ENCODE results near the gene ACSL4. TPM values are rescaled to one million over a fixed set of nuclear protein-coding genes. Genes with fewer than 3 reads are reported as not detected.
"Not testable (repeated sequence)": the region's sequence is repeated elsewhere in the genome, so short reads cannot be mapped to it uniquely, and the experiment has no call there.

Gene ACSL4
- polyA plus RNA-seq, 3 donors = 56.4 to 73.2 (median 67.2) TPM

DNA sequence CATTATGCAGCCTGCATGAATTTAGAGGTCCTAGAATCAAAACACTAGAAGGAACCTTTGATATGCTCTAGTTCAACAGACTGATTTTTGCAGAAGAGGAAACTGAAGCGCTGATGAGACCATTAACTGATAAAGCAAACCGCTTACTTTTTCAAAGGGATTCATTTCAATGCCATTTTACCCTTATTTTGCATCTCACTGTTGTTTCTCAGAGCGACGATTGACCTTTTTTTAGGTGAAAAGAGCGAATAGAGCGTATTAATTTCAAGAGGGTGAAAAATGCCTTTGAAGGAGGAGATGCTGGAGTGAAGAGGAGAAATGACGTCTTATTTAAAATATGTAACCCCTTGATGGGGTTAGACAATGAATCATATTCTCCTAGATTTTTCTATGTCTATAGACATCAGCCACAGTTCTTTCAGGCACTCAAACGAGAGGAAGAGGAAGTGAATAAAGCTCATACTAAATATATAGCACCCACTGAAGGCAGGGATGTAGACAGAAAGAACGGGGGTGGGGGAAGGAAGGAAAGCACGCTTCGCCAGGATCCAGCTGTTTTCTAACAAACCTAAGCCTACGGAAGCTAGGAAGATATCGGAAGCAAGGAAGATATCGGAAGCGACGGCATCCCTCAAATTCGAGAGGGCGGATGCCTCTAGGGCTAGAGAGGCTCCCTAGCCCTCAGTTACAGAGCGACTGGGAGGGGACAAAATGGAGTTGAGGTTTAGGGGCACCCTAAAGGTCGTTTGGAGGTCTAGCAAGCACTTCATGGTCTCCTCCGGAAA, 848 bp downstream of the ACSL4 start:
- DNase-seq (ENCODE audit: low read depth in 3 of 3, low spot score in 2 of 3) = no peak

DNA sequence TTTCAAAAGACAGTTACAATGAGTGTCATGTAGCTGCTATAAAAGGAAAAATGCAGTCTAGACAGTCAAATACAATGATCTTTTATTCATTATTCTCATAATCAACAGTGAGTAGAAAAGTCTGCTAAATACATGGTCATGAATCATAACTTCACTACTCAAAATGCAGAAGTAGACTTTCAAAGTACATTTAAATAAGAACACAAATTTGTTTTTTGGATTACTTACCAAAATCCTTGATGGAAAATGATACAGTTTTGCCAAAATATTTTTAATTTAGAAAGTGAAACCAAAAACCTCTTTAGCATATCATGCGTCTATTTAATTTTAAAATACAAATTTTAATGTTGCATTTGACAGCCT, 4.9 kb downstream of the ACSL4 start:
- DNase-seq (ENCODE audit: low read depth in 3 of 3, low spot score in 2 of 3) = no peak

- not testable (repeated sequence) for DNase-seq (ENCODE audit: low read depth in 3 of 3, low spot score in 2 of 3)
Measured at GRCh38 chrX:109724971-109725370, 8.1 kb downstream of the ACSL4 start.

GRCh38 chrX:109720947-109721346, 12.1 kb downstream of the ACSL4 start:
- DNase-seq (ENCODE audit: low read depth in 3 of 3, low spot score in 2 of 3) = no peak

DNA sequence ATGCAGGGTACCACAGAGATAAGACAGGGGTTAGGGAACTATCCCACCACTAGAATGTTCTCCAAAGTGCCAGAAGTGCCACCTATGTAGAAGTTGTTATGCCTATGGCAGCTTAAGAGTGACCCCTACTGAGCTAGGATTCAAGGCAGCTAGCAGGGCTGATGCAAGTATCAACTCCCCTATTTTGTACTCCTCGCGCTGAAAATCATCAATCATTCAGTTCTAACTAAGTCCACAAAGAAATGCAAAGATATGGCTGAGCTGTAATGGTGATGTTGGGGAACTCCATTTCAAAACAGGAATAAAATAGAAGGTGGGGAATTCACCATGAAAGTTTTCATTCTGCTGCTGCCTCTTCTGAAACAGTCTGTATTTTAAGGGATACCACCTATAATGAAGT, 13.8 kb downstream of the ACSL4 start:
- DNase-seq (ENCODE audit: low read depth in 3 of 3, low spot score in 2 of 3) = no peak

DNA sequence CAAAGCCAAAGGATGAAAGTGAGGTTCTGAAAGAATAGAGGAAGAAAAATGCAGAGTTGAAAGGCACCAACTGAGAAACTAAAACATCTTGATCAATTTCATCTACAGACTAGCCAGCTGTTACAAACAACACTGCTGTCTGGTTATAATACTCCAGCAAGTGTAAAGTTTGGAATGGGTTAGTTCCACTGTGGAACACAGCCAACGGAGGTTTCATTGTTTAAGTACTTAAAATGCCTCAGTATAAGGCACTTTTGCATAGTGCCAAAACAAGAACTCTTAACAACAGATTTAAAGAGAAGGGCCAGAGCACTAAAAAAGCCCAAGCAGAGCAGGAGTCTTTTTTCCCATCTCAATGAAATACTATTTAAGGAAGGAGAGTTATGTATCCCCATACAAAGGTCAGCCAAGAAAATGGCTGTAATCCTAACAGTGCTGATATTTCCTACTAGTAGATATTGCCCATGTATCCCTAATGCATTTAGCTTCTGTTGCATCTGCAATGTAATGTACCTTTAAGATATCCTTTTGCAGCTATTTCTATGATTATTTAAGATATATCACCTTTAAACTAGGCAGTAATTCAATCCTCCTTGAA, 16.5 kb downstream of the ACSL4 start:
- no peak for DNase-seq (ENCODE audit: low read depth in 3 of 3, low spot score in 2 of 3)

DNA sequence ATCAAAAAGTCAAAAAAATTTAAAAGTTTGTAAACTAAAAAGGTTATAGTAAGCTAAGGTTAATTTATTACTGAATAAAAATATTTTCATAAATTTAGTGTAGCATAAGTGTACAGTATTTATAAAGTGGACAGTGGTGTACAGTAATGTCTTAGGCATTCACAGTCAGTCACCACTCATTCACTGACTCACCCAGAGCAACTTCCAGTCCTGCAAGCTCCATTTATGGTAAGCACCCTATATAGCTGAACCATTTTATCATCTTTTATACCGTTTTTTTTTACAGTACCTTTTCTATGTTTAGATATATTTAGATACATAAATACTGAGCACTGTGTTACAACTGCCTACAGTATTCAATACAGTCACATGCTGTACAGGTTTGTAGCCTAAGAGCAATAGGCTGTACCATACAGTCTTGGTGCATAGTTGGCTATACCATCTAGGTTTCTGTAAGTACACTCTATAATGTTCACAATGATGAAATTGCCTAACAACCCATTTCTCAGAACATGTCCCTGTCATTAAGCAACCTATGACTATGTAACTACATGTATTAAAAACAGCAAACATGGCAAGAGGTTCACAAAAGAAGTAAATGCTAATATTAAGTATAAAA, 18.6 kb downstream of the ACSL4 start:
- no peak for DNase-seq (ENCODE audit: low read depth in 3 of 3, low spot score in 2 of 3)

DNA sequence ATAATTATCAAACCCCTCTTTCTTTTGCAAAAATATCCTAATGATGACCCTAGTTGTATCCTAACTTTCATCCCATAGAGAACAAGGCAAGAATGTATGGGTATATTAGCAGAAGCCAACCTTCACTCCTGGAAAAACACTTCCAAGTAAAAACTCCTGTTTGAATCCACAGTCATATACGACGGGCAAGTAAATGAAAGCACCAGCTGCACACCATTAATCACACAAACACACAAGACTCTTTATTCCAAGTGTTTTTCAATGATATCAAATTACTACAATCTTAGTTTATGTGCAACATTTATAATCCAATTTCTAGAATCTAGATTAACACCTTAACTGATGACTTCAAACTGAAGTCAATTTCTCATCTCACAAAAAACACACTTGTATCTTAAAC, 22.9 kb downstream of the ACSL4 start:
- no peak for DNase-seq (ENCODE audit: low read depth in 3 of 3, low spot score in 2 of 3)

GRCh38 chrX:109709129-109709631, 23.9 kb downstream of the ACSL4 start:
- no peak for DNase-seq (ENCODE audit: low read depth in 3 of 3, low spot score in 2 of 3)

- no peak for DNase-seq (ENCODE audit: low read depth in 3 of 3, low spot score in 2 of 3)
Measured at GRCh38 chrX:109707720-109708119, 25.3 kb downstream of the ACSL4 start.

- no peak for DNase-seq (ENCODE audit: low read depth in 3 of 3, low spot score in 2 of 3)
Measured at GRCh38 chrX:109707319-109707718, 25.7 kb downstream of the ACSL4 start.

DNA sequence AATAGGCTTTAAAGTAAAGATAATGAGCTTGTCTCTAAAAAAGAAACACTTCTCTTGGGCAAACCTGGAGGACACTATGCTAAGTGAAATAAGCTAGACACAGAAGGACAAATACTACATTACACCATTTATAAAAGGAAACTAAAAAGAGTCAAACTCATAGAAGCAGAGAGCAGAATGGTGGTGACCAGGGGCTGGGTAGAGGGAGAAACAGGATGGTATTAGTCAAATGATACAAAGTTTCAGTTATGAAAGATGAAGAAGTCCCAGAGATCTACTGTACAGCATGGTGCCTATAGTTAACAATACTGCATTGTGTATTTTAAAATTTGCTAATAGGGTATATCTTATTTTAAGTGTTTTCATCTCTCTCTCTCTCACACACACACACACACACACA, 28.5 kb downstream of the ACSL4 start:
- no peak for DNase-seq (ENCODE audit: low read depth in 3 of 3, low spot score in 2 of 3)

DNA sequence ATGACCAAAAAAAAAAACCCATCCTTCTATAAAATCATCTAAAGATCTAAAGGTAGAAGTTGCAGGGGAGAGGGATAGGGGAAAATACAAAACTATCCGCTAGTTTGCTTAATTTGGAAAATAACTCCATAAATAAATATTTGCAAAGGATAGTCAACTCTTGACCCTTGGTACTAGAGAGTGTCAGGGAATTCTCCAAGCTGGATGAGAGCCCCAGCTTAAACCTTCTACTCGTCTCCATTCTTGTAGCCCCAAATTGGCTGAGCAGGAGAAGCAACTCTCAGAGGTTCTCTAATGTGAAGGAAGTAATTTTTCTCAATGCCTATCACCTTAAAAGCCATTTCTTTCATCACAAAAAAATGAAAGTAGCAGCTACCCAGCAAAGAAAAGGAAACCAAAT, 35.2 kb downstream of the ACSL4 start:
- no peak for DNase-seq (ENCODE audit: low read depth in 3 of 3, low spot score in 2 of 3)

- no peak for DNase-seq (ENCODE audit: low read depth in 3 of 3, low spot score in 2 of 3)
Measured at GRCh38 chrX:109696146-109696740, 36.8 kb downstream of the ACSL4 start.

- DNase-seq (ENCODE audit: low read depth in 3 of 3, low spot score in 2 of 3) = no peak
Measured at GRCh38 chrX:109695637-109696036, 37.4 kb downstream of the ACSL4 start.

DNA sequence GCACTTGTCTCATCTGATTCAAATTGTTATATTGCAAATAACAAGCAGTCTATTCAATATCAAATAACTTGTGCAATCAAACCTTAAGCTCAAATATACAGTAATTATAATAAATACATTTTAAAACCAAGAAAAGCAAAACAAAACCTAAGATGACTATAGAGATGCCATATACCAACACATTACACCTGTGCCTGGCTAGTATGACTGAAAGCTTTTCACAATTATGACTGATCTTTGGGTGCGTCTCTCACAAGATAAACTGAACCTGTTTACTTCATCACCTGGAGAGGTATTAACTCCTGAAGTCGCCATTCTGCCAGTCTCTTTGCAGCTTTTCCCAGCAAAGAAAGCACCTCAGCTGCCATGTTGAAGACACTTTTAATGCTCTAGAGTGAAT, 41.3 kb downstream of the ACSL4 start:
- DNase-seq (ENCODE audit: low read depth in 3 of 3, low spot score in 2 of 3) = no peak

DNA sequence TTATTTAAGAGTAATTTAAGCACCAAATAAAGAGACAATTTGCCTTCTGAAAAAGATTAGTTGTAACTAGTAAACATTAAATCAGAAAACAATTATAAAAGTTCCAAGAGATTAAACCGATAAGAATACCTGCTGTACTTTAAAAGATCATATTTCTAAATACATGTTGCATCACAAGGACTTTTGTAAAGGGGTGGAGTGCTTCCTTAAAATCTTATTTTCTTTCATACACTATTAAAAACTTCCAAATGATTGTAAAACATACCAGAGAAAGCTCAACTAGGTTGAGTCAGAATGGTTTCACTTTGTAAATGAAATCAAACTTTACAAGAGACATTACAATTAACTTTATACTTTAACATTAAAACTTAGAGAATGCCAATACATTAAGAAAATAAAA, 41.8 kb downstream of the ACSL4 start:
- DNase-seq (ENCODE audit: low read depth in 3 of 3, low spot score in 2 of 3) = no peak

- DNase-seq (ENCODE audit: low read depth in 3 of 3, low spot score in 2 of 3) = no peak
Measured at GRCh38 chrX:109687903-109688302, 45.2 kb downstream of the ACSL4 start.

- no peak for DNase-seq (ENCODE audit: low read depth in 3 of 3, low spot score in 2 of 3)
Measured at GRCh38 chrX:109685656-109686078, 47.4 kb downstream of the ACSL4 start.

GRCh38 chrX:109684136-109684535, 48.9 kb downstream of the ACSL4 start:
- DNase-seq (ENCODE audit: low read depth in 3 of 3, low spot score in 2 of 3) = no peak

- DNase-seq (ENCODE audit: low read depth in 3 of 3, low spot score in 2 of 3) = no peak
Measured at GRCh38 chrX:109681475-109682081, 51.5 kb downstream of the ACSL4 start.

Data from right renal cortex interstitium (tissue), 3 donors.